Upper lobe of left lung (tissue), 4 donors: ENCODE measurements around the gene LPAR3.

Experiments used
- POLR2A ChIP-seq, 4 donors: fragments of 450-650 bp; IDR thresholded peaks; one replicate each; pipeline ENCODE4 v1.5.1; 2016 to 2017; ENCODE audit warnings: antibody characterized with exemption in 4 of 4, mild to moderate bottlenecking in 2 of 4
- TF ChIP-seq, protein P1 (sequence below), 6 experiments: fragments of 450-650 bp in 4 of 6; fragments of 200-600 bp in 2 of 6; sonication (generic) in 2 of 6; IDR thresholded peaks; one replicate each; pipeline ENCODE4 v1.5.1; 2016 to 2019; ENCODE audit warnings: antibody characterized with exemption in 6 of 6

DNA sequence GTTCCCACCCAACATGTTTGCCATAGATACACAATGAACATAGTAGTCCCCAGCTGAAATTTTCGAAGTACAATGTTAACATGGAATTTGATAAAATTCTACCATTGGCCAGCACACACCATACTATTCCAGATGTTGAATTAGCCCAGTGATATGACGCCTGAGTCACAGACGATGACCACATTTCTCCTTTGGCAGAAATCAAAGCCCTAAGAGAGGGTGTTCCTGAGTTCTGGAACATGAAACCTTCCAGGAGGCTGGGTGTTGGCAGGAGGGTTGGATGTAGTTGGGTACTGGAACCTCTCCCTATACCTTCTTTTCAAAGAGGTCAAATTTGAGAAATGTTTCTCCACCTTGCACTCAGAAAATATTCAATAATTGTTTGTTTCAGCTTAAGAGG, 37.8 kb downstream of the LPAR3 start:
- TF ChIP-seq, protein P1, sequence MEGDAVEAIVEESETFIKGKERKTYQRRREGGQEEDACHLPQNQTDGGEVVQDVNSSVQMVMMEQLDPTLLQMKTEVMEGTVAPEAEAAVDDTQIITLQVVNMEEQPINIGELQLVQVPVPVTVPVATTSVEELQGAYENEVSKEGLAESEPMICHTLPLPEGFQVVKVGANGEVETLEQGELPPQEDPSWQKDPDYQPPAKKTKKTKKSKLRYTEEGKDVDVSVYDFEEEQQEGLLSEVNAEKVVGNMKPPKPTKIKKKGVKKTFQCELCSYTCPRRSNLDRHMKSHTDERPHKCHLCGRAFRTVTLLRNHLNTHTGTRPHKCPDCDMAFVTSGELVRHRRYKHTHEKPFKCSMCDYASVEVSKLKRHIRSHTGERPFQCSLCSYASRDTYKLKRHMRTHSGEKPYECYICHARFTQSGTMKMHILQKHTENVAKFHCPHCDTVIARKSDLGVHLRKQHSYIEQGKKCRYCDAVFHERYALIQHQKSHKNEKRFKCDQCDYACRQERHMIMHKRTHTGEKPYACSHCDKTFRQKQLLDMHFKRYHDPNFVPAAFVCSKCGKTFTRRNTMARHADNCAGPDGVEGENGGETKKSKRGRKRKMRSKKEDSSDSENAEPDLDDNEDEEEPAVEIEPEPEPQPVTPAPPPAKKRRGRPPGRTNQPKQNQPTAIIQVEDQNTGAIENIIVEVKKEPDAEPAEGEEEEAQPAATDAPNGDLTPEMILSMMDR (IDR thresholded peaks at IDR 0.05): no peak
- no peak for TF ChIP-seq POLR2A (IDR thresholded peaks at IDR 0.05)
